Chondrocyte (in vitro differentiated cells): ENCODE data around the gene SLC35A2. TPM values are rescaled to one million over a fixed set of nuclear protein-coding genes. Genes with fewer than 3 reads are reported as not detected.

Source experiments
- DNase-seq: peaks from one replicate; pipeline ENCODE4 v3.0.0; 2021; ENCODE audit warnings: mixed read lengths, low spot score
- H3K27ac Mint-ChIP-seq: one replicate; pipeline ENCODE4 v1.8.0; 2021; ENCODE audit warnings: mild to moderate bottlenecking, moderate library complexity, mixed read lengths; ENCODE audit not compliant: unreplicated experiment
- H3K27me3 Mint-ChIP-seq: 2 replicates; pipeline ENCODE4 v1.8.0; 2021; ENCODE audit warnings: low read depth, mixed read lengths
- H3K36me3 Mint-ChIP-seq: 2 replicates; pipeline ENCODE4 v1.8.0; 2021; ENCODE audit warnings: low read depth, mixed read lengths
- H3K4me1 Mint-ChIP-seq: 2 replicates; pipeline ENCODE4 v1.8.0; 2021; ENCODE audit warnings: low read depth, mild to moderate bottlenecking, mixed read lengths
- H3K4me3 Mint-ChIP-seq: one replicate; pipeline ENCODE4 v1.8.0; 2021; ENCODE audit warnings: mild to moderate bottlenecking, moderate library complexity, mixed read lengths; ENCODE audit not compliant: unreplicated experiment
- H3K9me3 Mint-ChIP-seq: 2 replicates; pipeline ENCODE4 v1.8.0; 2021; ENCODE audit warnings: low read depth, mixed read lengths
- CTCF ChIP-seq: fragments of 200-600 bp; sonication (generic); IDR thresholded peaks from 2 replicates; pipeline ENCODE4 v1.5.0; 2021; ENCODE audit warnings: antibody characterized with exemption, mild to moderate bottlenecking, moderate library complexity
- total RNA-seq: library from RNA; stranded (reverse); gene quantifications from 3 replicates; pipeline ENCODE4 v1.2.1, GENCODE V29; 2021

SLC35A2 gene
- total RNA-seq, 1 donor from 2014 or later = 39.2 TPM

- peak; percentile 37 for DNase-seq
- no peak for TF ChIP-seq CTCF
- H3K27me3 Mint-ChIP-seq = no peaks in the 10 kb centered on the region
- H3K4me3 Mint-ChIP-seq = no peak overlapping the region
- H3K27ac Mint-ChIP-seq = no peak overlapping the region
- H3K4me1 Mint-ChIP-seq = peaks cover 11% of the 10 kb centered on the region
- H3K9me3 Mint-ChIP-seq = peaks cover 4% of the 10 kb centered on the region
- H3K36me3 Mint-ChIP-seq = peaks cover 8% of the 10 kb centered on the region
These were observed 12.4 kb downstream of the SLC35A2 start for GRCh38 chrX:48899078-48899410.

DNA sequence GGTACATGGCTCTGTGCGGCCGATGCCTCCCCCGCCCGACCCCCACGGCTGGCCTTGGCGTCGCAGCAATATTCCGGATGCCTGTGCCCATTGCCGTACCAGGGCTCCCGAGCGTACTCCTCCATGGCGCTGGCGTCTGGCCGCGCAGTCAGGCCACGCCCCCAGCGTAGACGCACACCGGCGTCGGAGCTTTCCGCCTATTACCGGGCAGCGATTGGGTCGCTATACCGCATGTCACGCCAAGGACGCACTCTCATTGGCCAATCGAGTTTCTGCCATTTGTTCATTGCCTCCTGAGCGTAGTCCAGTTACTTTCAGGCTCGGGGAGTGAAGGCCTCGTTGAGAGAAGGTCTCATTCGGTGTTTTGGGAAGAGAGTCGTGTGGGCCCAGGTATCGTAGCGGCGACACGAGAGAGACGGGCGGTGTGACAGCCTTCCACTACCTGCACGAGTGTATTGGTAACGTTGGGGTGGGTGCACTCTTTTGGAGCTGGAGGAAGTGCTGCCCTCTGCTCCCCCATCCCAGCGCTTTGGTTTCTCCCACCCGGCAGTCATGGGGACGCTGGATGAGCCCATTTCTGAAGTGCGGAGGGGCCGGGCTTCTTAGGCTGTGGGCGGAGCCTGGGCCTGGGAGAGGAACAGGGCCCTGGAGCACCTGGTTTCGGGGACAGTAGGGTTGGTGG, 13.7 kb downstream of the SLC35A2 start, which contains the start of the genes PQBP1 and TIMM17B:
Gene PQBP1, plus strand, starts transcription at position 306 of the 682 bp plus-strand sequence. CDS start 580 bp downstream, outside the sequence.
Gene TIMM17B, minus strand, starts transcription at position 144 of the 682 bp plus-strand sequence. Its CDS starts 19 bp downstream, at position 125.
- no peaks in the 10 kb centered on the region for H3K27me3 Mint-ChIP-seq
- peaks cover 5% of the 10 kb centered on the region for H3K36me3 Mint-ChIP-seq
- no peak for TF ChIP-seq CTCF
- DNase-seq = peak; percentile 94
- H3K4me1 Mint-ChIP-seq = peaks cover 11% of the 10 kb centered on the region
- peak within 1 kb of the TSS; percentile 76 for H3K4me3 Mint-ChIP-seq
- peaks cover 4% of the 10 kb centered on the region for H3K9me3 Mint-ChIP-seq
- peak within 1 kb of the TSS; percentile 97 for H3K27ac Mint-ChIP-seq

DNA sequence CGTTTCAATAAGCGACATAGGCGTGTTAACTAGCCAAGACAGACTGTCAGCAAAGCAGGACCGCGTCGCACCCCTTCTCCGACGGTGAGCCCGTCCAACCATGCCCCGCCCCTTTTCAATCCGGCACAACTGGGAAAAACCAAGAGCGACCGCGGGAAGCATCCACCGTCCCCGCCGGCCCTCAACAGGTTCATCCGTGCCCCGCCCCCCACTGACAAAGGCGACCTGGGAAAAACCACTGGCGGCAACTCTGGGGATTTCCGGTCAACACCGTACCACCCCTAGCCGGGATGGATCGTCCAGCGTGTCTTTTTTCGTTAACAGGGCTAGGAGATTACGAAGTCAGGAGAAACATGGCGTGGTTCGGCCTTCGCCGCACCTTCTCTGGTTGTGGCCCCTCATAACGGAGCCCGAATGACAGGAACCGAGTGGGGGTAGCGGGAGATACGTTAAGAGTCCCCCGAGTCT, 14.3 kb downstream of the SLC35A2 start:
- Mint-ChIP-seq H3K27me3 (no peaks in the 10 kb centered on the region), H3K36me3 (peaks cover 4% of the 10 kb centered on the region), H3K4me1 (peaks cover 11% of the 10 kb centered on the region), H3K4me3 (peak overlapping the region; percentile 76), H3K9me3 (peaks cover 4% of the 10 kb centered on the region), H3K27ac (peak overlapping the region; percentile 97)
- peak; percentile 90 for DNase-seq
- no peak for TF ChIP-seq CTCF

DNA sequence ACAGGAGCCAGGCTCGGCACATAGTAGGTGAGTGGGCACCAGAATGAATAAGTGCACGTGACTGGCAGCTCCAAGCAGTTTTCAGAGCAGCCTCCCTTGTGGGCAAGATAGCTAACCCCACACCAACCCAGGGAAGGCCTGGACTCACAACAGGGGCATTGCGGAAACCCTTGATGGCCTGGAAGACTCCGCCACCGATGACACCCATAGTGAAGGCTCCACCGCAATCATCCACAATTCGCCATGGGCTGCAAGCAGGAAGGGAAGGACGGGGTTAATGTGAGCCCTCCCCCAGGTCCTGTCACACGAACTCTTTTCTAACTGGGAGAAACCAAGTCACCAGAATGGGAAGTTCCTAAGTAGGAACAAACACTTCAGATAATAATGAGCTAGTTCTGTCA, 14.8 kb downstream of the SLC35A2 start:
- DNase-seq = peak; percentile 33
- H3K4me3 Mint-ChIP-seq = peak overlapping the region; percentile 76
- no peaks in the 10 kb centered on the region for H3K27me3 Mint-ChIP-seq
- H3K9me3 Mint-ChIP-seq = peaks cover 4% of the 10 kb centered on the region
- H3K4me1 Mint-ChIP-seq = peaks cover 15% of the 10 kb centered on the region
- no peak for TF ChIP-seq CTCF
- peaks cover 3% of the 10 kb centered on the region for H3K36me3 Mint-ChIP-seq
- H3K27ac Mint-ChIP-seq = peak overlapping the region; percentile 97

DNA sequence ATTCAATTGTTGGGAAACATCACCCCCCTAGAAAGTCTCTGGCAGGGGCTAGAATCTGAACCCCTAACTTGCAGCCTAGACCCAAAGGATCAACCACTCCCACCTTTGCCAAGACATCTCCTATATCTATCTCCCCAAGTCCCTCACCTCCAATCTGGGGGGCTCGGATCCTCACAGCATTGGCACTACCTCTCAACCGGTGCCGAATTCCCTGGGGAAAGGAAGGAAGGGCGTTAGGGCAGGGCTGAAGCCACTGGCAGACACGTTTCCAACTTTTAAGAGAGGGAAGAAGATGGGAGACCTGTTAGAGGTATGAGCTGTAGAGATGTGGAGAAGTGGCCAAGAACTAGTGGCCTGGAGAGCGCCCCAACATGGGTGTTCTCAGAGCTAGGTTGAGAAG, 16.6 kb downstream of the SLC35A2 start:
- peaks cover 1% of the 10 kb centered on the region for H3K36me3 Mint-ChIP-seq
- DNase-seq = no peak
- H3K9me3 Mint-ChIP-seq = peaks cover 4% of the 10 kb centered on the region
- no peaks in the 10 kb centered on the region for H3K27me3 Mint-ChIP-seq
- no peak for TF ChIP-seq CTCF
- peaks cover 18% of the 10 kb centered on the region for H3K4me1 Mint-ChIP-seq
- H3K4me3 Mint-ChIP-seq = peak overlapping the region; percentile 43
- no peak overlapping the region for H3K27ac Mint-ChIP-seq
